HepG2 (cell line): ENCODE results near the gene CDHR4. TPM values are rescaled to one million over a fixed set of nuclear protein-coding genes. Genes with fewer than 3 reads are reported as not detected.

ENCODE experiments used
- JARID2 ChIP-seq: sonication (generic); formaldehyde crosslinking; IDR thresholded peaks from 2 replicates; pipeline ENCODE4 v1.8.1; 2023; ENCODE audit warnings: missing genetic modification reagents, inconsistent platforms; ENCODE audit not compliant: insufficient replicate concordance
- RXRA ChIP-seq: sonication (generic); formaldehyde crosslinking; IDR thresholded peaks from 2 replicates; pipeline ENCODE4 v1.5.1; 2020; ENCODE audit warnings: missing genetic modification reagents
- ZFAT ChIP-seq: sonication (generic); formaldehyde crosslinking; conservative IDR thresholded peaks from 2 replicates; pipeline ENCODE4 v1.8.1; 2023; ENCODE audit warnings: missing genetic modification reagents, inconsistent platforms
- ZFP82 ChIP-seq: sonication (generic); formaldehyde crosslinking; IDR thresholded peaks from 2 replicates; pipeline ENCODE4 v1.5.1; 2020; ENCODE audit warnings: mild to moderate bottlenecking, missing genetic modification reagents, borderline replicate concordance
- ZFX ChIP-seq: sonication (generic); formaldehyde crosslinking; IDR thresholded peaks from 2 replicates; pipeline ENCODE4 v1.4.0; 2020; ENCODE audit warnings: mild to moderate bottlenecking, low read depth, missing genetic modification reagents, moderate library complexity
- ZNF446 ChIP-seq: sonication (generic); formaldehyde crosslinking; IDR thresholded peaks from 2 replicates; pipeline ENCODE4 v1.5.0; 2020; ENCODE audit warnings: mild to moderate bottlenecking, missing genetic modification reagents
- ZNF530 ChIP-seq: sonication (generic); formaldehyde crosslinking; IDR thresholded peaks from 2 replicates; pipeline ENCODE4 v1.5.0; 2020; ENCODE audit warnings: low read depth, mild to moderate bottlenecking, missing genetic modification reagents
- ZNF660 ChIP-seq: sonication (generic); formaldehyde crosslinking; IDR thresholded peaks from 2 replicates; pipeline ENCODE4 v1.5.1; 2020; ENCODE audit warnings: mild to moderate bottlenecking, low read depth, missing genetic modification reagents, borderline replicate concordance
- ZNF773 ChIP-seq: sonication (generic); formaldehyde crosslinking; IDR thresholded peaks from 2 replicates; pipeline ENCODE4 v1.4.0; 2020; ENCODE audit warnings: missing genetic modification reagents, borderline replicate concordance
- ZNF781 ChIP-seq: sonication (generic); formaldehyde crosslinking; IDR thresholded peaks from 2 replicates; pipeline ENCODE4 v1.5.1; 2020; ENCODE audit warnings: borderline replicate concordance, mild to moderate bottlenecking, missing genetic modification reagents; ENCODE audit errors: not compliant biosample characterization
- polyA plus RNA-seq, 8 experiments: library from polyadenylated mRNA; depleted of rRNA in 3 of 8; stranded (reverse) in 7 of 8; unstranded in 1 of 8; fragments of >200 nt; fragmentation: Illumina TruSeq in 4 of 8; extraction: Trizol in 4 of 8; gene quantifications; 2 replicates each; pipeline versions ENCODE4 v1.2.1 to v1.2.3, GENCODE V29; 2011 to 2016; ENCODE audit warnings: low read depth in 4 of 8, missing spikeins in 1 of 8, mixed read lengths in 1 of 8; ENCODE audit not compliant: insufficient read depth in 1 of 8
- total RNA-seq, 5 experiments: library from RNA; depleted of rRNA; stranded (reverse); fragments of >200 nt; fragmentation: Illumina TruSeq; extraction: Trizol; gene quantifications; 2 replicates each; pipeline ENCODE4 v1.2.3, GENCODE V29; 2016; ENCODE audit warnings: low read depth in 1 of 5
- TF ChIP-seq, protein P1 (sequence below): sonication (generic); formaldehyde crosslinking; IDR thresholded peaks from 2 replicates; pipeline ENCODE4 v1.4.0; 2020; ENCODE audit warnings: missing genetic modification reagents
- TF ChIP-seq, protein P2 (sequence below): sonication (generic); formaldehyde crosslinking; IDR thresholded peaks from 2 replicates; pipeline ENCODE4 v1.4.0; 2020; ENCODE audit warnings: mild to moderate bottlenecking, missing genetic modification reagents

Gene CDHR4
- total and polyA plus RNA-seq, 2 of the 13 experiments (the other 11 are each of a cell fraction or from before 2014, with no cell fraction given): 0.21 TPM; not detected in 1

DNA sequence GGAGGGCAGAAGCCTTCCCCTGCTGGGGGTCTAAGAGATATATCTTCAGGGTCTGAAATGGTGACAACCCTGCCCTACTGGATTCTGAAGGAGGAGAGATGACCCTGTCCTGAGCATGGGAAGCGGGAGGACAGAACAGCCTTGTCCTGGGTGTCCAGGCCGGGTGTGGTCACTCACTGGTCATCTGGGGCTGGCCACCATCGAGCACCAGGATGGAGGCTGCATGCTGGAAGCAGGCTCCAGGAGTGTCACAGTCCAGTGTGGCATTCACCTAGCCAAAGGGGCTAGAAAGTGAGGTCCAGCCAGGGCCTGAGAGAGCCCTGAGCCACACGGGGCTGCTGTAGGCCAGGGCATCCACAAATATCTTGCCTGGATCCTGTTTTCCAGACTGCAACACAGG, 5.2 kb downstream of the CDHR4 start (continued):
- no peak for TF ChIP-seq JARID2 (CRISPR knock-in tag)
- TF ChIP-seq, protein P1, sequence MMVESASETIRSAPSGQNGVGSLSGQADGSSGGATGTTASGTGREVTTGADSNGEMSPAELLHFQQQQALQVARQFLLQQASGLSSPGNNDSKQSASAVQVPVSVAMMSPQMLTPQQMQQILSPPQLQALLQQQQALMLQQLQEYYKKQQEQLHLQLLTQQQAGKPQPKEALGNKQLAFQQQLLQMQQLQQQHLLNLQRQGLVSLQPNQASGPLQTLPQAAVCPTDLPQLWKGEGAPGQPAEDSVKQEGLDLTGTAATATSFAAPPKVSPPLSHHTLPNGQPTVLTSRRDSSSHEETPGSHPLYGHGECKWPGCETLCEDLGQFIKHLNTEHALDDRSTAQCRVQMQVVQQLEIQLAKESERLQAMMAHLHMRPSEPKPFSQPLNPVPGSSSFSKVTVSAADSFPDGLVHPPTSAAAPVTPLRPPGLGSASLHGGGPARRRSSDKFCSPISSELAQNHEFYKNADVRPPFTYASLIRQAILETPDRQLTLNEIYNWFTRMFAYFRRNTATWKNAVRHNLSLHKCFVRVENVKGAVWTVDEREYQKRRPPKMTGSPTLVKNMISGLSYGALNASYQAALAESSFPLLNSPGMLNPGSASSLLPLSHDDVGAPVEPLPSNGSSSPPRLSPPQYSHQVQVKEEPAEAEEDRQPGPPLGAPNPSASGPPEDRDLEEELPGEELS (CRISPR knock-in tag): no peak
- no peak for TF ChIP-seq ZNF781
- TF ChIP-seq, protein P2, sequence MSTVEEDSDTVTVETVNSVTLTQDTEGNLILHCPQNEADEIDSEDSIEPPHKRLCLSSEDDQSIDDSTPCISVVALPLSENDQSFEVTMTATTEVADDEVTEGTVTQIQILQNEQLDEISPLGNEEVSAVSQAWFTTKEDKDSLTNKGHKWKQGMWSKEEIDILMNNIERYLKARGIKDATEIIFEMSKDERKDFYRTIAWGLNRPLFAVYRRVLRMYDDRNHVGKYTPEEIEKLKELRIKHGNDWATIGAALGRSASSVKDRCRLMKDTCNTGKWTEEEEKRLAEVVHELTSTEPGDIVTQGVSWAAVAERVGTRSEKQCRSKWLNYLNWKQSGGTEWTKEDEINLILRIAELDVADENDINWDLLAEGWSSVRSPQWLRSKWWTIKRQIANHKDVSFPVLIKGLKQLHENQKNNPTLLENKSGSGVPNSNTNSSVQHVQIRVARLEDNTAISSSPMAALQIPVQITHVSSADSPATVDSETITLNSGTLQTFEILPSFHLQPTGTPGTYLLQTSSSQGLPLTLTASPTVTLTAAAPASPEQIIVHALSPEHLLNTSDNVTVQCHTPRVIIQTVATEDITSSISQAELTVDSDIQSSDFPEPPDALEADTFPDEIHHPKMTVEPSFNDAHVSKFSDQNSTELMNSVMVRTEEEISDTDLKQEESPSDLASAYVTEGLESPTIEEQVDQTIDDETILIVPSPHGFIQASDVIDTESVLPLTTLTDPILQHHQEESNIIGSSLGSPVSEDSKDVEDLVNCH (CRISPR knock-in tag): no peak
- TF ChIP-seq ZNF446 (CRISPR knock-in tag): no peak
- TF ChIP-seq ZFX (CRISPR knock-in tag): no peak
- no peak for TF ChIP-seq RXRA (CRISPR knock-in tag)
- TF ChIP-seq ZNF530 (CRISPR knock-in tag): no peak
- TF ChIP-seq ZNF660 (CRISPR knock-in tag): no peak
- no peak for TF ChIP-seq ZFP82 (CRISPR knock-in tag)
- TF ChIP-seq ZFAT: no peak
- TF ChIP-seq ZNF773 (CRISPR knock-in tag): no peak
